Activated T-helper 1 cell treated with Interleukin-2 at 50 U/mL for 16 hours (primary cell): ENCODE data around the gene MLC1.

Experiments
- DNase-seq: peaks from one replicate; pipeline ENCODE4 v3.0.0-alpha.2; 2020; ENCODE audit warnings: low read depth

Gene MLC1

DNA sequence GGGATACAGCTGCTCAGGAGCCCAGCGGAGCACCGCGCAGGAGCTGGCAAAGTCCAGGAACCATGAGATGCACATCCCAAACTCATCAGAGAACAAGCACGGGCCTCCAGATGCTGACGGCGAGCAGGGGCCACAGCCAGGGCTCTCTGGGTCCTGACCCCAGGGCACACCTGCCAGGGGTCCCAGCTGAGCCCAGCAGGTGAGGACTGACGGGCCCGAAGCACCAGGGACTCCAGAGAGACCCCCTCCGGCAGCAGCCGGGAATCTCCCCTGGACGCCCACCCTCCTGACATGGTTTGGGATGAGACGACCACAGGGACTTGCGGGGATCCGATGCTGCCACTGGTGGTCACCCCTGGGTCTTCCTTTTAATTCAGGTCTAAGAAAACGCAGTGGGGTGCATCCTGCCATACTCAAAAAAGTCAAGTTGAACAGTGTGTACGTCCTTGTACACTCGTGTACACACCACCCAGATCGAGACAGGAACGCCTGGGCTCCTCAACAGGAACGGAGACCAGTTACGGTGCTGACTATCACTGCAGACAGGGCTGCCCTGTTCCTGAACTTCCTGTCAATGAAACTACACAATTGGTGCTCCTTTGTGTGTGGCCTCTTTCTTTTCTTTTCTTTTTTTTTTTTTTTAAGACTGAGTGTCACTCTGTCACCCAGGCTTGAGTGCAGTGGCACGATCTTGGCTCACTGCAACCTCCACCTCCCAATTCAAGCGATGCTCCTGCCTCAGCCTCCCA lies 49.1 kb downstream of the MLC1 start:
- DNase-seq, result no peak

DNA sequence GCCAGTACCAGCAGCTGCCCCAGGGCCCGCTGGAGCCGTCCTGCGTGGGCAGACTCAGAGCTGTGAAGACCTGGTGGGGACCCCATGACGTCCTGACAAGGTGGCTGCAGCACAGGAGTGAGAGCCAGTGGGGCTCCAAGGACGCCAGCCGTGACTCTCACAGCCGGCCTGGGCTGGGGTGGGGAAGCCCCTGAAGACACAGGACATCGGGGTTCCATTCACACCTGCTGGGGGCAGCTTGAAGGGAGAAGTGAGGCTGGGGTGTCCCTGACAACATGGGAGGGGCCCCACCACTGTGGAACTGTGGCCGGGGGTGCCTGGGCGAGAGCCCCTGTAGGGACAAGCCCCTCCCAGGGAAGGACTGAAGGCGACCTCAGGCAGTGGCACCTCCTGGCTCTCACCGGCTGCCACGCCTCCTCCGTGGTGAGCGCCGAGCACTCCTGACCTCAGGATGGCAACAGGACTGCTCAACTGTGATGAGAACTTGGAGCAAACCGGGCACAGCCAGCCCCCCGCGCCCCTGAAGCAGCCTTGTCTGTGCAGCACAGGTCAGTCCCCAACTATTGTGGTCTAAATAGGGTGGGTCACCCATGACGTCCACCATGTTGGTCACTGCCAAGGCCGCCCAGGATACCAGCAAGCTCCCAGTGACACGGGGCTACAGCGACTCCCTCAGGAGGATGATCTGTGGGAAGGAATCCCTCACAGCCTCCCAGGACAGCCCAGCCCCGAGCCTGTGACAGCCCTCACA lies 49.9 kb downstream of the MLC1 start:
- no peak for DNase-seq

- no peak for DNase-seq
Observed at GRCh38 chr22:50034126-50035081, 50.8 kb downstream of the MLC1 start.

- no peak for DNase-seq
Observed at GRCh38 chr22:50032941-50033601, 52.2 kb downstream of the MLC1 start.

GRCh38 chr22:50032109-50032871 lies 52.9 kb downstream of the MLC1 start:
- DNase-seq, result no peak

GRCh38 chr22:50031189-50032091 lies 53.8 kb downstream of the MLC1 start:
- no peak for DNase-seq

GRCh38 chr22:50030297-50031188 lies 54.7 kb downstream of the MLC1 start:
- DNase-seq, result peak; percentile 71

GRCh38 chr22:50027639-50028537 lies 57.3 kb downstream of the MLC1 start:
- peak; percentile 41 for DNase-seq

GRCh38 chr22:50025993-50026392 lies 59.2 kb downstream of the MLC1 start:
- DNase-seq, result no peak

DNA sequence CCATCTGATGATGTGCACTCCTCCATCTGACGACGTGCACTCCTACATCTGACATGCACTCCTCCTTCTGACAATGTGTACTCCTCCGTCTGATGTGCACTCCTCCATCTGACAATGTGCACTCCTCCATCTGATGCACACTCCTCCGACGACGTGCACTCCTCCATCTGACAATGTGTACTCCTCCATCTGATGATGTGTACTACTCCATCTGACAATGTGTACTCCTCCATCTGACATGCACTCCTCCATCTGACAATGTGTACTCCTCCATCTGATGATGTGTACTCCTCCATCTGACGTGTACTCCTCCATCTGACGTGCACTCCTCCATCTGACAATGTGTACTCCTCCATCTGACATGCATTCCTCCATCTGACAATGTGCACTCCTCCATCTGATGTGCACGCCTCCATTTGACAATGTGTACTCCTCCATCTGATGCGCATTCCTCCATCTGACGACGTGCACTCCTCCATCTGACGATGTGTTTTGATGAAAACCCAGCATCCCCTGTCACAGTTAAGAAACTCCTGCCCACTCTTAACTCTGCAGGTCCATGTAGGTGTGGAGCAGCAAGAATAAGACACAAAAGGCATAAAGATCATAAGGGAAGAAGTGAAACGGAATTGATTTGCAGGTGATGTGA lies 62.9 kb downstream of the MLC1 start:
- DNase-seq, result no peak

DNA sequence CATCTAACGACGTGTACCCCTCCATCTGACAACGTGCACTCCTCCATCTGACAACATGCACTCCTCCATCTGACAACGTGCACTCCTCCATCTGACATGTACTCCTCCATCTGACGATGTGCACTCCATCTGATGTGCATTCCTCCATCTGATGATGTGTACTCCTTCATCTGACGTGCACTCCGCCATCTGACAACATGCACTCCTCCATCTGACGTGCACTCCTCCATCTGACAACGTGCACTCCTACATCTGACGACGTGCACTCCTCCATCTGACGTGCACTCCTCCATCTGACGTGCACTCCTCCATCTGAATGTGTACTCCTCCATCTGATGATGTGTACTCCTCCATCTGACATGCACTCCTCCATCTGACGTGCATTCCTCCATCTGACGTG lies 64.6 kb downstream of the MLC1 start:
- DNase-seq, result no peak

GRCh38 chr22:50019316-50019715 lies 65.9 kb downstream of the MLC1 start:
- no peak for DNase-seq

DNA sequence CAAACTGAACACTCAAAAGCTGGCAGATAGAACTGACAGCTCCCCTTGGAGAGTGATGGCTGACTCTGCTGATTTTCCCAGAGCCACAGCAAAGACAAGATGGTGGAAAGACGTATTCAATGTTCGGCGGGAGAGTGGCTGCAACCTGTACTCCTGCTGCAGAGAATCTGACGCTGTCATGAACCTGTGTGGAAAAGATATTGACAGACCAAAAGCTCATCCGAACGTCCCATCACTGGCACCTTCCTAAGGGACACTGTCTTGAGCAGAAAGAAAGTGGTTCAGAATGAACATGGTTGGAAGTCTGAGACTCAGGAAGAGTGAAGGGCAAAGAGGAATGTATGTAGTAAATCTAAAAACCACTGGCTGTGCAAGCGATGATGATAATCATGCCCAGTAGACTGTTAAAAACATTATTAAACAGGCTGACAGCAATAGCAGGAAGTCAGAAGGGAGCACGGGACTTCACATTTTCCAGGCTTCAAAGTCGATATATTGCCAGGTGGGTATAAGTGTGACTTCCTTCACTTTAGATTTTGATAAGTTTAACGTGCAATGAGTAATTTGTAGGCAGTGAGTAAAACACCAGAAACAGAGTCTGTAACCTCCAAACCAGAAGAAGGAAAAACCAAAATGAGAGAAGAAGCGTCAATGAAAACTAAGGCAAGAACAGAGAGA lies 66.5 kb downstream of the MLC1 start:
- DNase-seq, result no peak

DNA sequence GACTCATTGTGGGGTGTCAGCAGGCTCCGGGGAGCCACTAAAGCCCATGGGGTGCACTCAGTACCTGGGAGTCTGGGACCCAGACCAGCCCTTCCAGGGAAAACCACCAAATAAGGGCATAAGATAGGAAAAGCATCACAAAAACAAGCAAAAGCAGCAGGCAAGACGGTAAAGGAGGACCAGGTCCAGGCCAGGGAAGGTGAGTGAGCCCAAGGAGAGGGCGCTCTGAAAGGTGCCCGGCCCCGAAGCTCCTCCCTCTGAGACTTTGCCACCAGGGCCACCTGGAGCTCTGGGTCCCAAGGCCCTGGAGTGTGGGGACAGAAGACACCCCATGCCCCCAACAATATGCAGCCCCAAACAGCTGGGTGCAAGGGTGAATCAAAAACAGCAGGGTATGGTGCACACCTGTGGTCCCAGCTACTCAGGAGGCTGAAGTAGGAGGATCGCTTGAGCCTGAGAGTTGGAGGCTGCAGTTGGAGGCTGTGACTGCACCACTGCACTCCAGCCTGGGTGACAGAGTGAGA lies 67.5 kb downstream of the MLC1 start:
- DNase-seq, result no peak

GRCh38 chr22:50016988-50017700 lies 68.1 kb downstream of the MLC1 start:
- peak; percentile 41 for DNase-seq
